GM21381 (cell line): Measurements from ENCODE around the gene LINC00237.

Experiments
- ATAC-seq: cut with Tn5 transposase; IDR thresholded peaks from one replicate; pipeline ENCODE4 v1.9.1; 2021; ENCODE audit warnings: mild to moderate bottlenecking, moderate library complexity; ENCODE audit not compliant: unreplicated experiment

The LINC00237 gene

DNA sequence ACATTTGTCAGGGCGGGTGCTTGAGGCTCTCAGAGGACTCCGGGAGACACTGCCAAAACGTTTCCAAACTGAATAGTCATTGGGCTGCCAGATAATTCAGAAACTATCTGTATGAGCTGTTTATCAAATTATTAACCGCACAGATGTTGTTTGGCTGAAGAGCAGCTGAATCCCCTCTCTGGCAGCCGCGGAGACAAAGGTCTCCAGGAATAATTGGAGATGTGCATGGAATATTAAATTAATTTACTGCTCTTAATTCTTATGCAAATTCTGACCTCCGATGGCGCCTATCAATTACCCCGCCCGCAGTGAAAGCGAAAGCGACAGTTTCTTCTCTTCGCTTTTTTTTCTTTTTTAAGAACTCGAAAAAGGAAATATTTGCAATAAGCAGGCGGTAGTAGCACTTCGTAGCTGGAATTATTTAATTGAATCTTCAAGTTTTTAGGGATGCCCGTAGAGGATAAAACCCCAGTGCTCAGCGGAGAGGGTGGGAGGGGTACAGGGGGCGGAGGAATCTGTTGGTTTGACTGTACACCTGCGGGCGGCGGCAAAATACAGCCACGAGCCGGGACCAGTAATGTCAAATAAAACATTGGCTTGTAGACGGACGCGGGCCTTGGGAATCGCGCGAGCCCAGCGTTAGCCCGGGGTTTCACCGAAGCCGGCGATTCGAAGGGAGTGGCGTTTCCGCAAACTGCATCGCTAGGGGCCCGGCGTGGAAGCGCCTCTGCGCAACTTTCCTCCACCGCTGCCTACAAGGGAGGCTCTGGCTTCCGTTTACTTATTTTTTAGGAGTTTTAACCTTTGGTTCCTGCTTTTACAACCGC lies 6.2 kb downstream of the LINC00237 start:
- ATAC-seq = peak; percentile 41

DNA sequence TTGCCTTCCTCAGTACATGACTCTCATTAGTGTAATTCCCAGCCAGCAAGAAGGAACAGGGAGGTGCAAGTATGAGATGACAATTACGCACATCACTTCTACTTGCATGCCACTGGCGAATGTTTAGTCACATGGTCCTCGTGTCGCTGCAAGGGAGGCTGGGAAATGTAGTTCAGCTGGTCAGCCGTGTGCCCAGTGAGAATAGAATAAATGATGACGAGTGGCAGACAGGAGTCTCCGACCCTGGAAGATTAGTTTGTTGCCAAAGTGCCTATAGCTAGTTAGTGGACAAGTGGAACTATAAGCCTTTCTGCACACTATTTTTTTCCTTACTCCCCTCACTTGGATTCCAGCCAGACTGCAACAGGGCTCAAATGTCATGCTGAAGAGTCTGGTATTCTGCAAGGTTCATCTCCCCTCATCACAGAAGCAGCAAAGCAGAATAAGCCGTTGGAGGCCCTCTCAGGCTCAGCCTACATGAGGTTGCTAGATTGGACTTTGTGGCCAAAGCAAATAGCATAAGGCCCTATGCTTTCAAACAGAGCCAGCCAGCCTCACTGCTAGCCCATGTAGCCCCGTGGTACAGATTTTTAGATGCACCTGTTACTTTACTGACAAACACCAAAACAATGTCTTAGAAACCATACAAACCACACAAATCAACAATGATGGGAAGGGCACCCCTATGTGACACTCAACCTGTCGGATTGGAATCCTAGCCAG lies 9.7 kb downstream of the LINC00237 start:
- ATAC-seq = no peak

DNA sequence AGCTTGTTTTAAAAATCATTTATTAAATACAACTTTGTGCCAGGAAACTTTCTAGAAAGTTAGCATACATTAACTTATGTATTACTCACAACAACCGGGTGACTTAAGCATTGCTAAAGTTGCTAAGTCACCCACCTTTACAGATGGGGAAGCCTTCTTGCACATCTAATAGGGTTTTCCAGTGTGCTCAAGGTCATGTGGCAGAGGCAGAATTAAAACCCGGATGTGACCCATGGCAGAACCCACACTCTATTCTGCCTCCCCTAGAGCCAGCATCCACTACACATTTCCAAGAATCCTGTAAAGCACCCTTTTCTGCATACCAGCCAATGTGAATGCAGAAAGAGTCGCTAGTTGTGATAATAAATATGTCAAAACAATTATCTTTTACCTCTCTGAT lies 13.4 kb downstream of the LINC00237 start:
- no peak for ATAC-seq

DNA sequence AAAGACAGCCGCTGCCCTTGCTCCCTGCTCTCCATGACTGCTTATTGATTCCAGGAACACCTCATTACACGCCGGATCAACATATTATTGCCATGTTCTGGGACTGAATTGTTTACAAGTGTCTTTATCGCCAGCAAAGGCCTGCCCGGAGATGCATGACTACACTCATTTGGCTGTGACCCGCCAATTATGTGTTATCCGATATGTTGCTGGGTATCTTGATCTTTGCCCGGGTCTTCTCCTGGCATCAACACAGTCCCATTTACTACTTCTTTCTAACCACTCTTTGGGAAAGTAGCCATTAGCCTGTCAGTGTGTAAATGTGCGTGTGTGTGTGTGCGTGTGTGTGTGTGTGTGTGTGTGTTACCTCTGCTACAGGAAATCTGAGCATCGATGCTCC lies 15.4 kb downstream of the LINC00237 start:
- no peak for ATAC-seq

DNA sequence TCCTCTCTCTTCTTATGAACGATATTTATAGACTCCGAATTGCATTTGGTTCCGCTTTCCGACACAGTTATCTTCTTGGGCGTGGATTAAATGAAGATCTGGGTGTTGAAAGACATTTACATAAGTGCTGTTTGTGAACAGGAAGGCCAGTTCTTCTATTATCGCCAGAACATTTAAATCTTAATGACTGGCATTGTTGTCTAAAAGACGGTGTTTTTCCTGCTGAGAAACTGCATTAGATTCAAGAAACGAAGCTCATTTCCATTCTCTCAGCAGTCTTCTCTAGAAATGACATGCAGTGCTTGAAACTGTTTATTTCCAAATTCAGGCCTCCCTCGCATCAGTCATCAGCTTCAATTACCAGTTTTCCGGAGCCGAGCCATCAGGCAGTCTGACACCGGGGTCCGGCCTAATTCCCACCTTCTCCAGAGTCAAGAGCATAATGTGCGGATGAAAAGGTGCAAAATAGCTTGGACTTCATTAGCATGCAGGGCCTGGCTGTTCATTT lies 16.0 kb downstream of the LINC00237 start:
- no peak for ATAC-seq

DNA sequence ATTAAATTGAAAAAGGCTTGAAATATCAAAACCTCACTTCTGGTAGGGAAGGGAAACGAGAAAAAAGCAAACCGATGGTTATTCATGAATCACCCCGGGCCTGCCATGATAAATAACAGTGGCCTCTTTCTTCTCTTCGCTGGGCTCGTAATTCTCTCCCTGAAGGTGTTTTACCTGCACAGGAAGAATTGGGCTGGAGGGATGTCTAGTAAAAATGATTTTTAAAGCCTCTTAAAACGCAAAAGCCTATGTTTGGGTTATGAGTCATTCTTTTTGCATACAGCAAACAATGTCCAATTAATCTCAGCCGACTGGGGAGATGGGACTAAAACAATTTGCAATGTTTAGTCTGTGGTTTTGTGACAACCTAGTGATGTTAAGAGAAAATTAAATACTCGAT lies 16.8 kb downstream of the LINC00237 start:
- ATAC-seq = no peak

DNA sequence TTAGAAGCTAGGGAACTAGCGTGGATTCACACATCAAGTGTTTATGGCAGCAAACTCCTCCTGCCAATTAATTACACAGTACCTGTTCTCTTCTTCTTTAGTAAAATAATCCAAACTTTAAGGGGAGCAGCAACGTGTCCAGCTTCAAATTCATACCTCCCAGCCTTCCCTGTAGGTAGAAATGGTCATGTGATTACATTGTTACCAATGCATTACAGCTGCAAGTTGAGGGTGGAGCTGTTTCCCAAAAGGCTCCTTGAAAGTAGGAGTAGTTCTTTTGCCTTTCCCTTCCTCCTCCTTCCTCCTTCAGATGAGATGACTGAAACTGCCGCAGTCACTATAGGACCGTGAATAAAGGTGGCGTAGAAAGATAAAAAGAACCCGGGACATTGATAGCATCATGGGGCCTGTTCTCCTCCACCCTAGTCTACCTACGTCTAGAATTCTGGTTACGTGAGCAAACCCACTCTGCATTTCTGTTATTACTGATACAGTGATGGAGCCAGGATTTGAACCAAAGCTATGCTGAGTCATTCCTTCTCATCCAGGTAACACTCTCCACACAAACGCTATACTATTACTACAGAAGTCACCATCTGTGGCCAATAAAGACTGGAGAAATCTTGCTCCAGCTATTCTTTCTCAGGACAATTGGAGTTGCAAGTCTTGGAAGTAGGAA lies 18.2 kb downstream of the LINC00237 start:
- ATAC-seq = no peak

DNA sequence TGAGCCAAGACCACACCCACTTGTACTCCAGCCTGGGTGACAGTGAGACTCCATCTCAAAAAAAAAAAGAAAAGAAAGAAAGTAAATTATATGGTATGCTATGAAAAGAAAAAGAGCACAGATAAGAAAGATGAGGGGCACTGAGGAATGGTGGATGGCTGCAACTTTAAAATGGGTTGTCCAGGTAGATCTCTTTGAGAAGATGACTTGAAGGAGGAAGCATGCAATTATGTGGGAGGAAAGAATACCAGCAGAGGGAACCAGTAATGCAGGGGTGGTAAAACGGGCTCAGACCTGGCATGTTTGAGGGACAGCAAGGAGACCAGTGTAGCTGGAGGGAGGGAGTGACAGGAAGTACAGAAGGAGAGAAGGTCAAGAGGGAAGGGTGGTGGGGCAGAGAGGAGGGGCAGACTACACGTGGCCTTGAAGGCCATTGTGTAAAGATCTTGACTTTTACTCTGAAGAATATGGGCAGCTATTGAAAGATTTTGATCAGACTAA lies 22.3 kb downstream of the LINC00237 start:
- no peak for ATAC-seq

DNA sequence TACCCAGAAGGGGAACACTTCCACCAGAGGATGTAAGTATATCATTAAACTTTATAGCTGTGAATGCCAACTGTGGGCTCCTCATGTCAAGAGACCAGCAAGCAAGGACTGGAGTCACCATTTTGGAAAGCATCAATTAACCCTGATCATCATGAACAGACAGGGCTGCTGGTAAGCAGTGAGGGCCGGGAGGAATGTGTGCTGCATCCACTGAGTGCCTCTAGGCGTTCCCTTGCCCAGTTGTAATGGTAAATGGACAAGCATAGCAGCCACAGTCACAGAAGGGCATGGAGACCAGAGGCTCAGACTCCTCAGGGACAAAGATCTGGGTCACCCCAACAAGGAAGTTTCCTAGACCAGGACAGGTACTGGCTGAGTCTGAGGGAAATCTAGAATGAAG lies 23.6 kb downstream of the LINC00237 start:
- no peak for ATAC-seq

DNA sequence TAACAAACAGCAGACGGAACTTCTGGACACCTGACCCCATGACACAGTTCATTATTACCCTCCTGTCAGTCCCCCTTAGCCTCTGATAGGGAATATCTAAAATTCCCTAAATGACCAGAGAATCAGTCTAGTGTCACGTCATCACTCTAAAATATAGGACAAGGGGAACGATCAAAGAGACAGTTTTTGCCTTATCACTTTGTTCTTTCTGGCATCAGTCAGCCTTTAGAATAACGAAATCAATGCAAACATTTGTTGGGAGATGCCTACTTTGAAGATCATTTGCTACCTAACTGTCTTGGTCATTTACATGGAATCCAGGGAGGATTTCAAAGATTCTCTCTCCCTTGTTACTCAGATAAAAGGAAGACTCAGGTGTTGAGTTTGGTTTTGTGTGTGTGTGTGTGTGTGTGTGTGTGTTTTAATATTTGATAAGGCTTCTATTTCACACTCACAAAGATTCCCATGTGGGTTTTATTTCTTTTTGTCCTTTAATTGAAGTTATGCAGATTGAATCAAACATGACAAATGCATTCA lies 28.3 kb downstream of the LINC00237 start:
- no peak for ATAC-seq

DNA sequence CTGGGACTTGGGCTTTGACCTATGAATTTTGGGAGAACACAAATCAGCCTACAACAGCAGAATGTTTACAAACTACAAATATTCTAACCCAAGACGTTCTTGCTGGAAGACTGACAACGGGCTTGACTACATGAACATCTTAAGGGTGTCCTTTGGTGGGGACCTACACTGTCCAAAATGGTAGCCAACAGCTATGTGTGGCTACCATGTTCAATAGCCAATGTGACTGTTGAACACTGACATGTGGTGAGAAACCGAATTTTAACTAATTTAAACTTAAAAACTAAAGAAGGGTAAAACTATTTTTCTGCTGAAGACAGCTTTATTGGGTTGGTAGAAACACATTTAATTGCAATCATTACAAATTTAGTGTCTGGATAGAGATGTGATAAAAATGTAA lies 30.1 kb downstream of the LINC00237 start:
- ATAC-seq = no peak

DNA sequence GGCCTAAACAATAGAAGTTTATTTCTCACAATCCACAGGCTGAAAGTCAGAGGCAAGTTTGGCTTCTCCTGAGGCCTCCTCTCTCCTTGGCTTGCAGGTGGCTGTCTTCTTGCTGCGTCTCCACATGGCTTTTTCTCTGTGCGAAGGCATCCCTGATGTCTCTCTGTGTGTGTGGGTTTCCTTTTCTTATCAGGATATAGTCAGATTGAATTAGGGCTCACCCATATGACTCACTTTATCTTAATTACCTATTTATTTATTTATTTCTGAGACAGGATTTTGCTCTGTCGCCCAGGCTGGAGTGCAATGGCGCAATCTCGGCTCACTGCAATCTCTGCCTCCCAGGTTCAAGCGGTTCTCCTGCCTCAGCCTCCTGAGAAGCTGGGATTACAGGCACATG lies 30.7 kb downstream of the LINC00237 start:
- no peak for ATAC-seq

DNA sequence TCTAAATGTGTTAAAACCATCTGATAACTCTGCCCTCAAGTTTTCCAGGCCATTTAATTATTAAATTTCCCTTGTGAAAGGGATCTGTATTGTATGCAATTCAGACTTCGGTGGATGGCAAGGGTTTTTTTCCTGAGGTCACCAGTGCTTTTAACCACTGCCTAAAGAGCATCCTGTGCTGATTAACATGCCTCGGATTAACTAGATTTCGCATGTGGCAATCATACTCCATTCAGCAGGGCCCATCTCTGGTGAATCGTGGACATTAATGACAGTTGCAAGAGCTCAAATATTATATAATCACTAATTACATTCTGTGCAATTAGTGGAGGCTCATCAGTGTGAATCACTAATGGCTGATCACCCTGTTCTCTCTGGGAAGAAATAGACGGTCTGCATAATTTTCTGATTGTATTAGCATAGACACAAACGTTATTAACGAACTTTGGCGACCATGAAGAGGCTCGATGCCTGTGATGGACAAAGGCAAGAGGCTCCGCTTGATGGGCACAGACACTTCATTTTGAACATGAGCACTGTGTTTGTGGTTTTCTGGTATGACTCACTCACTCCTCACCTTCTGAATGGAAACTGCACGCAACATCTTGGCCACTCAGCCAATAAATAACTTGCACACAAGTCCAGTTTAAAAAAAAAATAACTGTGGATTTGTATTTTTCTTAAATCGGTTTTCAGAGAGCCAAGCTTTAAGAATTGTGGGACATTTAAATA lies 31.4 kb downstream of the LINC00237 start:
- peak; percentile 100 for ATAC-seq

DNA sequence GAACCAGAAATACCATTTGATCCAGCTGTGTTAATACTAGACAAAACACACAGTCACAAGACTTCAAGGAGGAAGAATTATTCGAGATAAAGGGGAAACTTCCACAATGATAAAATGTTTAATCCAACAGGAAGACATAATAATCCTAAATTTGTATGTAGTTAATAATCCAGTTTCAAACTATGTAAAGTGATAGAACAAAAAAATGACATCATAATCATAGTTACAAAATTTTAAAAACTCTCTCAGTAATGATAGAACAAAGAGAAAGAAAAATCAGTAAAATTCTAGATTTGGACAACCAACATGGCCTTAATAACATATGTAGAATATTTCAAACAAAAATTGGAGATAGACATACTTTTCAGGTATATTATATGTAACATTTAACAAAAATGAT lies 38.9 kb downstream of the LINC00237 start:
- no peak for ATAC-seq

DNA sequence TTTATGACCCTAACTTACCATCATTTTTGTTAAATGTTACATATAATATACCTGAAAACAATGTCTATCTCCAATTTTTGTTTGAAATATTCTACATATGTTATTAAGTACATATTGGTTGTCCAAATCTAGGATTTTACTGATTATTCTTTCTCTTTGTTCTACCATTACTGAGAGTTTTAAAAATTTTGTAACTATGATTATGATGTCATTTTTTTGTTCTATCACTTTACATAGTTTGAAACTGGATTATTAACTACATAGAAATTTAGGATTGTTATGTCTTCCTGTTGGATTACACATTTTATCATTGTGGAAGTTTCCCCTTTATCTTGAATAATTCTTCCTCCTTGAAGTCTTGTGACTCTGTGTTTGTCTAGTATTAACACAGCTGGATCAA lies 41.2 kb downstream of the LINC00237 start:
- ATAC-seq = no peak

DNA sequence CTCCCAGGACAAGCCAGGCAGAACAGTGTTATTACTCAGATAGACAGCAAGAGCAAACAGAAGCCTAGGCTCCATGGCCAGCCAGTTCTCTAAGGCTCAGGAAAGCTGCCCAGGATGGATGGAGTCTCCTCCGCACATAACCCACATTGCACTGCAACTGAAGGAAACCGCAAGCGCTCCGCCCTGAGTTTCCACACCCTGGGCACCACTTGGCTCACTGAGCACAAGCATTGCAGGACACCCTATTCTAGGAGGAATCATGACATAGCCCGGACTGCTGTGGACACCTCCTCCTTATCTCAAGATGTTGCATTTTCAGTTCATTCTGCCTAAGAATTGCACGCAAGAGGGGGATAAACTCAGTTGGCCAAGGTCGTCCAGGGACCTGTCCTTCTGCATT lies 42.9 kb downstream of the LINC00237 start:
- no peak for ATAC-seq

DNA sequence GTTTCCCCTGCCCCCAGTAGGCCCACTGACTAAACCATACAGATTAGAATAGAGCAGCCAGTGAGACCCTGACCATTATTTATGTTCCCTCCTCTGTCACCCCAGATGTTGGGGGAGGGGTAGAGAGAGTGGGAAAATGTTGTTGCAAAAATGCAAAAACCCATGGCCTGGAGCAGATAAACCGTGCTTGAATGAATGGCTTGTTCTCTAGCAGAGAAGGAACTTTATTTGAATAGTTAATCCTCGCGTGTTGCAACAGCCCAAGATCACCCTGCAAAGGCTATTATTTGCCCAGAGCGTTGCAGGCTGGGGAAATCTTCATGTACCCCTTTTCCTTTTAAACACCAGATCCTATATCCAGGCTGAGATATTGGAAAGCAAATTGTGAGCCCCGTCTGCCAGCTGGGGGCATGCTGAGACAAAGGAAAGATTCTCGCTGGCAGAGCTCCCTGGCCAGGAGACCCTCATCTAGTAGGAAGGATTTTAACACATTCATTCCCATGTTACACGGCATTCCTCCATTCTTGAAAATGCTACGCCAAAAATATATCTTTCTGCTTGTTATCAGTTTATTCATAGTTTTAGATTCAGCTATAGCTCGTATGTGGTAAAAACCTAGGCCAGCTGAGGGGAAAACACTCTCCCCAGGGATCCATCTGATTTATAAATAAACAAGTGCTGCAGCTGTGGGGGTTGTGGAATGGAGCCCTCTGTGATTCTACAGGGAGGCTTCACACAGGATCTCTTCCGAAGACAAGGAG lies 53.0 kb downstream of the LINC00237 start:
- no peak for ATAC-seq

DNA sequence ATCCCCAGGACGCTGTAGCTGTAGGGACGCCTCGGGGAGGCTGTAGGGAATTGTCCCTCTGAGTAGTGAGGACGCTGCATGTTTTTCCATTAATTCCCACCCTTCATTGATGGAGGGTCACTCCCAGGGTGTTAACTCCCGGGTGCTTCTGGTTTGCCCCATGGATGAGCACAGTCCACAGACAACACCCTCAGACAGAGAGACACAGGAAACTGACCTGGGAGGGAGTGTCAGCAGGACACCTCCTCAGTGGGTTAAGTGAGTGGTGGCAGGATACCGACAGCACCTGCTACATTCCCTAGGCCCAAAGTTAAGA lies 53.5 kb downstream of the LINC00237 start:
- no peak for ATAC-seq

DNA sequence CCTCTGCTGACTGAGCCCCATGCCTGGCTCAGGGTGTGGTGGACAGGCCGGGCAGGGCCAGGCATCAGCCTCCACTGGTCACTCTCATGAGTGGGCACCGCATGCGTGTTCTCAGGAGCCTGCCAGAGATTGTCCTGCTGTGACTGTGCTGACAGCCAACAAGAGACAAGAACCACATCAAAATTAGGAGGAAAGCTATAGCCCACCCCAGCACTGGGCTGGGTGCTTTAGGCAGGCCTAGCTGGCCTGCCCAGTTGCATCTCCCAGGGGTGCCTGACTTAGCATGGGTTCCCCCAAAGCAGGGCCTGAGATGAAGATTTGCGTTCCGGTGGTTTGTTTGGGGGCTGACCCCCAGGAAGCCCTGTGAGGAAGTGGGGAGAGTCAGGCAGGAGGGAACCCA lies 53.9 kb downstream of the LINC00237 start:
- no peak for ATAC-seq

DNA sequence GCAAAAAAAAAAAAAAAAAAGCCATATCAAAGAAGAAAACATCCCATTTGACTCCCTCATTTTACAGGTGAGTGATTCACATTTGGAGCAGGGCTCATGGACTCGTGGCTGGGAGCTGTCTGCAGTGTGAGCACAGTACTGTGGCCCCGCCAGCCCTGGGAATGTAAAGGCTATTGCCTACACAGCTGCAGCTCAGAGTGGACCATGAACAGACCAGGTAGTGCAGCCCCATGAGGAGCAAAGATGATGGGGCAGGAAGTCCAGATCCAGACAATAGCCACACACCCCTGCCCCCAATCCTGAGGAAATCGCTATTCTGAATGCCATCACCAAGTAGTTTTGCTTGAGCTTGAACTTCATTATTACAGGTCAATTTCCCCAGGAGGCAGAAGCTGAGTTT lies 55.4 kb downstream of the LINC00237 start:
- no peak for ATAC-seq
